GM12873 (cell line): ENCODE results near the gene CDK19.

Experiments
- CTCF ChIP-seq: IDR thresholded peaks from 2 replicates; pipeline ENCODE4 v1.5.1; 2012; ENCODE audit warnings: low read depth, mild to moderate bottlenecking, moderate library complexity, low read length, control low read depth; ENCODE audit not compliant: insufficient read depth; ENCODE audit errors: missing control alignments

CDK19 gene

GRCh38 chr6:110815411-110816409 is at the start of gene CDK19:
CDK19 (minus strand) TSS chr6:110815469; CDS start chr6:110815136, 333 bp downstream.
- no peak for TF ChIP-seq CTCF

- TF ChIP-seq CTCF = no peak
Measured at GRCh38 chr6:110864824-110865223, 49.6 kb upstream of the CDK19 start.

GRCh38 chr6:110859335-110859792 is 44.1 kb upstream of the CDK19 start:
- no peak for TF ChIP-seq CTCF

GRCh38 chr6:110858562-110859214 is 43.4 kb upstream of the CDK19 start:
- no peak for TF ChIP-seq CTCF

GRCh38 chr6:110858016-110858415 is 42.7 kb upstream of the CDK19 start:
- no peak for TF ChIP-seq CTCF

GRCh38 chr6:110856296-110856695 is 41.0 kb upstream of the CDK19 start:
- TF ChIP-seq CTCF = no peak
